GM12874 (cell line): ENCODE measurements around the gene RAB40B.

Source experiments
- TF ChIP-seq, protein P1 (sequence below): IDR thresholded peaks from 2 replicates; pipeline ENCODE4 v1.5.1; 2011; ENCODE audit warnings: low read depth, mild to moderate bottlenecking, control low read depth, low read length, moderate library complexity; ENCODE audit not compliant: insufficient read depth

The RAB40B gene

DNA sequence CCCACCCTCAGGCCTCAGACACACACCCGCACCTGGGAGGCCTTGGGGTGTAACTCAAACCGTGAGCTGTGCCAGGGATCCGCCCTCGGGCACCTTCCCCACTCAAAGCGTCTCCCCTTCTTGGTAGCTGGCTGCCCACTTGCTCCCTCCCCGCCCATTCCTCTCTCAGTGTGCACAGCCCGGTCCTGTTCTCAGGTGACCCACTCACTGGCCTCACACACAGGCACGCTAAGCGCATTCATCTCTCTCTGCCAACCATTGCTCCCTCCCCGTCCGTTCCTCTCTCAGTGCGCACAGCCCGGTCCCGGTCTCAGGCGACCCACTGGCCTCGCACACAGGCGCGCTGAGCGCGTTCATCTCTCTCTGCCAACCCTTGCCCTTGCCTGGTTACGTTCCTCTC is 71.1 kb downstream of the RAB40B start:
- TF ChIP-seq, protein P1, sequence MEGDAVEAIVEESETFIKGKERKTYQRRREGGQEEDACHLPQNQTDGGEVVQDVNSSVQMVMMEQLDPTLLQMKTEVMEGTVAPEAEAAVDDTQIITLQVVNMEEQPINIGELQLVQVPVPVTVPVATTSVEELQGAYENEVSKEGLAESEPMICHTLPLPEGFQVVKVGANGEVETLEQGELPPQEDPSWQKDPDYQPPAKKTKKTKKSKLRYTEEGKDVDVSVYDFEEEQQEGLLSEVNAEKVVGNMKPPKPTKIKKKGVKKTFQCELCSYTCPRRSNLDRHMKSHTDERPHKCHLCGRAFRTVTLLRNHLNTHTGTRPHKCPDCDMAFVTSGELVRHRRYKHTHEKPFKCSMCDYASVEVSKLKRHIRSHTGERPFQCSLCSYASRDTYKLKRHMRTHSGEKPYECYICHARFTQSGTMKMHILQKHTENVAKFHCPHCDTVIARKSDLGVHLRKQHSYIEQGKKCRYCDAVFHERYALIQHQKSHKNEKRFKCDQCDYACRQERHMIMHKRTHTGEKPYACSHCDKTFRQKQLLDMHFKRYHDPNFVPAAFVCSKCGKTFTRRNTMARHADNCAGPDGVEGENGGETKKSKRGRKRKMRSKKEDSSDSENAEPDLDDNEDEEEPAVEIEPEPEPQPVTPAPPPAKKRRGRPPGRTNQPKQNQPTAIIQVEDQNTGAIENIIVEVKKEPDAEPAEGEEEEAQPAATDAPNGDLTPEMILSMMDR, result no peak

DNA sequence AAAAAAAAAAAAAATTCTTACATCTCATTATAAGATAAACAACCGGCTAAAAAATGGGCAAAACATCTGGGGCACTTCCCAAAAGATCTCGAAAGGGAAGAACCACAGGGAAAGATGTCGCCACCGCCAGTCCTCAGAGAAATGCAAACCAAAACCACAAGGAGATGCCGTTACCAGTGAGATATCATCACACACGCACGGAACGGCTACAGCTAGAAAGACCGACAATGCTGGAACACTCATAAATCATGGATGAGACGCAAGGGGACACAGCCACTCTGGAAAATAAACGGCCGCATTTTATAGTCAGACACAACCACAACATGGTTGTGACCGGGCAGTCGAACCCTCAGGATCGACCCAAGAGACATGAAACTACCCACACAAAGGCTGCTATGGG is 74.8 kb downstream of the RAB40B start:
- TF ChIP-seq, protein P1, result no peak

DNA sequence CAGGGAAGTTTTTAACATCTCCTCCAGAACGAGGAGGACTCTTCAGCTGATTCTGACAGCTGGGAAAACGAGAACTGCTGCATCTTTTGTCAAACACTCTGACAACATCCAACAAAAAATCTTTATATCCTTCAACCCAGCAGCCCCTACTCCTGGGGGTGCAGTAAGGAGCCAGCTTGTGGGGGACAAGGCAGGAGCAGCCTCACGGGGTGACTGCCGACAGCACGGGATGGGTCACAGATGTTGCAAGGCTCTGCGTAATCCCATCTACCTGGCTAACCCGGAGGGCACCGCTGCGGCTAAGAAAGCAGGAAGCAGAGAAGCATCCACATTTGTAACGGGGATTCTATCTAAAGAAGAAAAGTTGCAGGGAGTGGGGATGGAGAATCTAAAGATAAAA is 78.9 kb downstream of the RAB40B start:
- TF ChIP-seq, protein P1, result no peak

DNA sequence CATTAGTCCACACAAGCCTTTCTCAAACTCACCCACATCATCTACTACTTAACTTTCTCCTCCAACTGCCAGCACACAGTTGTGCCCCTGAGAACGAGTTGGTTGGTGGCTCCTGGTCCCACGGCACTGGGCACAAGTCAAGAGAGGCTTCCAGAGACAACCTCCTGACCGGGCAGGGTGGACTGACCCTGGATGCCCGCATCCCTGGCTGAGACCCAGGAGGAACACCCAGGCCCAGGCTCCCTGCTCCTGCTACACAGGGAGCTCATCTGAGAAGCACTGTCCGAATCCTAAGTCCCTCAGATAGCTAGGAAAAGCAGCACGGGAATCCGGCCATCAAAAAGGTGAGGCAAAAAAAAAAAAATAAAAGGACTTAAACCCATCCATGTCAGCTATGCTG is 79.3 kb downstream of the RAB40B start:
- TF ChIP-seq, protein P1, result no peak

DNA sequence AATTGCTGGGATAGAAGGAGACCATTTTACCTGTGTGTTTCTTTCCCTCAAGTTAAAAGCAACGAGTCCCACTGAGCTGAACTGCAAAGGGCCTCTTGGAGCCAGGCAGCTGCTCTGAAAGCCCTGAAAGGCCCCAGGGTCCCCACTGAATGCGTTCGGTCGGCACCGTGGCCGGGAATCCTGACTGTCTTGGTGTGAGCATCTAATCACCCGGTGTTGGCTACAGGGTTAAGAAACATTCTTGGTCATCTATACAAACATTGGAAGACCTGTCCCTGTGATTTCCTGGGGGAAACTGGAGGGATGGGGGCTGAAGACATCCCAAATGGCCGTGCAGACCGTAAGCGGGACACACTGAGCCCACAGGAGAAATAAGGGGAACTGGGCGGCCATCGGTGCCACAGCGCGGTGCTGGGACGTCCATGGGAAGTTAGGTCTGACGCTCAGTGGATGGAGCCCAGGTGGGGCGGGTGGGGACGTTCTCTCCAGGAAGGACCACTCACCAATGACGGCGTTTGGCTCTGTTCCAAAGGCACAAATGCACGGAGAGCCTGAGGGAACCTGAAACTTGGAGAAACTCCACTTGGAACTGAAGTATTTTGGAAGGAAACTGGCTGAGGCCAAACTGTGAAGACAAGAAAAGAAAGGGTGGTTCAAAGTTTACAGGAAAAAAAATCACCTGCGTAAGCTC is 82.3 kb downstream of the RAB40B start:
- TF ChIP-seq, protein P1, result no peak

DNA sequence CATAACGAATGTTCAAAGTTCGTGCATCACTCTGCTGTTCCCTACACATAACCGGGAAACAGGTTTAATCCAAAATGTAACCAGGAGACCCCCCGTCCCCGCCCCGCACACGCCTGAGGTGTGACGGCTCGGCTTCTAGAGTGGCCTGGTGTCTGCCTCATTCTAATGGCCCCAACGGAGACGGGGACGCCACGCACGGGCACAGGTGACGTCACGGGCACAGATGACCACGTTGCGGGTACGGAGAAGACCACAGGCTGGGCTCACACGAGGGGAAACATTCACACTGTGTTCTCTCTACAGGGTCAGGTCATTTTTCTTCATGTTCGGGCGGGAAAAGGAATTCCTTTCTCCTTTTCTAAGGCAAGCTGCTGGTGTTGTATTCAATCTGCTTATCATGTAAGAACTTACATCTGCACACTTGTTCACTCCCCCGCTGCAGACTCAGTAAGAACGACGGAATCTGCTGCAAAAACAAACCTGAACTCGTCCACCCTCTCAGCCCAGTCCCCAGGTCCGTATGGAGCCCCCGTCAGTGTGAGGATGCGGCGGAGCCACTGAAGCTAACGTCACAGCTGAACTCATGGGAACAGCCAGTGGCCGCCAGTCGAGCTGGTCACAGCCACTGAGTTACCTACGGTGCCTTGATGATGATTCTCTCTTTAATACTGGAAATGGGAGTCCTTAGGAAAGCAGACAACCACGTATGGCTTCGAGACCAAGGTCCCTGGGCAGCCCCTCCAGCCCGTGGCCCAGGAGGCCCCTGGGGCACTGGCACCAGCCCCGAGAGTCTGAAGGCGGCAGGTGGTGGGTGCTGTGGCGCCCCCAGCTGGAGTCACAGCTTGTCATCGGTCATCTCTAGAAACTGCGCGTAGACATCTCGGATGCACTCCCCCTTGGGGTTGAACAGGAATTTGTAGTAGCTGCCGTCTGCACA is 83.1 kb downstream of the RAB40B start:
- TF ChIP-seq, protein P1, result no peak

DNA sequence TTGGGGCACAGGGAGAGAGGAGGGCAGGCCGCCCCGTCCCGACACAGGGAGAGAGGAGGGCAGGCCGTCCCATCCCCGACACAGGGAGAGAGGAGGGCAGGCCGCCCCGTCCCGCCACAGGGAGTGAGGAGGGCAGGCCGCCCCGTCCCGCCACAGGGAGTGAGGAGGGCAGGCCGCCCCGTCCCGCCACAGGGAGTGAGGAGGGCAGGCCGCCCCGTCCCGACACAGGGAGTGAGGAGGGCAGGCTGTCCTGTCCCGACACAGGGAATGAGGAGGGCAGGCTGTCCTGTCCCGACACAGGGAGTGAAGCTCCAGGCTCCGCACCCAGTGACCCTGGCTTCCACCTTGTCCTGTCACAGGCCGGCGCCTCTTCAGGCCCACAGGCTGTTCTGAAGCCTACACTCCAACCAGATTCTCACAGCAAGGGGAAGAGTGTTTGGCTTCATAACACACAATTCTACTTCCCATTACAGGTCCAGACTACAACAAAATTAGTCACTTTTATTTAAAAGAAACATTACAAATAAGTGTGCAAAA is 84.3 kb downstream of the RAB40B start:
- TF ChIP-seq, protein P1, result no peak
